Tibial artery (tissue), 4 donors: ENCODE results near the gene PKIB.

Source experiments
- DNase-seq, 2 donors: peaks; one replicate each; pipeline ENCODE4 v3.0.0-alpha.2; 2019
- H3K27ac ChIP-seq, 2 donors: fragments of 200-600 bp; sonication (generic) in 1 of 2; 1 replicate in 1 of 2; 2 replicates in 1 of 2; pipeline ENCODE4 v1.5.1; 2018 to 2019; ENCODE audit warnings: mild to moderate bottlenecking in 1 of 2
- H3K27me3 ChIP-seq, 2 donors: fragments of 200-600 bp; sonication (generic) in 1 of 2; one replicate each; pipeline versions ENCODE4 v1.5.1 to v1.6.0; 2016 to 2019
- H3K36me3 ChIP-seq, 3 donors: fragments of 200-600 bp; sonication (generic) in 2 of 3; one replicate each; pipeline ENCODE4 v1.5.1; 2016 to 2019; ENCODE audit warnings: mild to moderate bottlenecking in 2 of 3
- H3K4me1 ChIP-seq, 4 donors: fragments of 200-600 bp; sonication (generic) in 2 of 4; 1 replicate in 3 of 4; 2 replicates in 1 of 4; pipeline ENCODE4 v1.5.1; 2016 to 2019
- H3K4me3 ChIP-seq, 2 donors: fragments of 200-600 bp; sonication (generic) in 1 of 2; 1 replicate in 1 of 2; 2 replicates in 1 of 2; pipeline ENCODE4 v1.5.1; 2018 to 2019; ENCODE audit warnings: mild to moderate bottlenecking in 2 of 2
- H3K9me3 ChIP-seq, 3 donors: fragments of 200-600 bp; sonication (generic) in 1 of 3; one replicate each; pipeline ENCODE4 v1.5.1; 2016 to 2019
- intact Hi-C: fragments of 100-400 bp; cut with DNase I; formaldehyde crosslinking; loops from one replicate; pipeline ENCODE4 v1.15.0; 2023; ENCODE audit warnings: low total_unique reads
- TF ChIP-seq, protein P1 (sequence below), 2 experiments: fragments of 200-600 bp in 1 of 2; fragments of 450-650 bp in 1 of 2; IDR thresholded peaks; one replicate each; pipeline ENCODE4 v1.5.1; 2017 to 2019; ENCODE audit warnings: antibody characterized with exemption in 2 of 2, mild to moderate bottlenecking in 1 of 2, moderate library complexity in 1 of 2

PKIB gene

DNA sequence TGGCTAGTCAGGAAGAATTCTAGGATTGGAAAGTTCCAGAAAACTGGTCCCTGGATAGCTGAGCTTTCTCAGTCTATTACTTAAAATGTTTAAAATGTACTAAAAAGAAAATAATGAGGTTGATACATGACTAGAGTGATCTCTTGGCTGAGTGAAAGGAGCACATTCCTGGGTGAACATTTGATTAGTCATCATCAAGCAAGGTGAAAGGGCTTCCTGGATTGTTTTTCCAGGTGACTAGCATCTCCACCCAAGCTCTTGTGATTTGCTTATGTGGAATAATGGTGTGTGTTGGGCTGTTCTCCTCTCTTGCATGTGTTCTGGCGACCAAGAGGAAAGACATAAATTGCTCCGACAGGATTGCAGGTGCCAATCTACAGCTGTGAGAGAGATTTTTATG, 42.9 kb downstream of the PKIB start:
- no peaks in the 10 kb centered on the region for H3K9me3 ChIP-seq
- DNase-seq = no peak
- H3K27me3 ChIP-seq = no peaks in the 10 kb centered on the region
- no peaks in the 10 kb centered on the region for H3K36me3 ChIP-seq
- no peak overlapping the region for H3K27ac ChIP-seq
- TF ChIP-seq, protein P1, sequence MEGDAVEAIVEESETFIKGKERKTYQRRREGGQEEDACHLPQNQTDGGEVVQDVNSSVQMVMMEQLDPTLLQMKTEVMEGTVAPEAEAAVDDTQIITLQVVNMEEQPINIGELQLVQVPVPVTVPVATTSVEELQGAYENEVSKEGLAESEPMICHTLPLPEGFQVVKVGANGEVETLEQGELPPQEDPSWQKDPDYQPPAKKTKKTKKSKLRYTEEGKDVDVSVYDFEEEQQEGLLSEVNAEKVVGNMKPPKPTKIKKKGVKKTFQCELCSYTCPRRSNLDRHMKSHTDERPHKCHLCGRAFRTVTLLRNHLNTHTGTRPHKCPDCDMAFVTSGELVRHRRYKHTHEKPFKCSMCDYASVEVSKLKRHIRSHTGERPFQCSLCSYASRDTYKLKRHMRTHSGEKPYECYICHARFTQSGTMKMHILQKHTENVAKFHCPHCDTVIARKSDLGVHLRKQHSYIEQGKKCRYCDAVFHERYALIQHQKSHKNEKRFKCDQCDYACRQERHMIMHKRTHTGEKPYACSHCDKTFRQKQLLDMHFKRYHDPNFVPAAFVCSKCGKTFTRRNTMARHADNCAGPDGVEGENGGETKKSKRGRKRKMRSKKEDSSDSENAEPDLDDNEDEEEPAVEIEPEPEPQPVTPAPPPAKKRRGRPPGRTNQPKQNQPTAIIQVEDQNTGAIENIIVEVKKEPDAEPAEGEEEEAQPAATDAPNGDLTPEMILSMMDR (IDR thresholded peaks at IDR 0.05) = no peak
- intact Hi-C loops = no loop called here
- H3K4me1 ChIP-seq = no peaks in the 10 kb centered on the region
- no peak overlapping the region for H3K4me3 ChIP-seq

DNA sequence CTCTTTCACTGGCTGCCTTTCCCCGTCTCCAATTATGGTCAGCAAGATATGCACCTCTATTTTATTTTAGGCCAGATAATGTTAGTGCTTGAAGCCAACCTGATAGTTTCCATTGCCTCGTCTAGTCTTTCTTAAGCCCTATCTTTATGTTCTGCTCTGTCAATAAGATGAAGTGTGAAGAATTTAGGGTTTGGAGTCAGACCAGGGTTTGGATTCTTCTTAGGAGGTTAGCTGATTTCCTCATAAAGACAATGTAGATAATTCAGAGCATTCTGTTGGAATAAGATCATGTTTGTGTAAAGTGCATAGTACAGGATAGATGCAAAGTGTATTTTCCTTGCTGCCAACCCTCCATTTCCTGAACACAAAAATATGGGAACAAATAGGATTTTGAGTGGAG, 43.8 kb downstream of the PKIB start:
- intact Hi-C loops = no loop called here
- Histone ChIP-seq H3K27me3 (no peaks in the 10 kb centered on the region), H3K27ac (no peak overlapping the region), H3K4me3 (no peak overlapping the region), H3K4me1 (no peaks in the 10 kb centered on the region), H3K9me3 (no peaks in the 10 kb centered on the region), H3K36me3 (no peaks in the 10 kb centered on the region)
- TF ChIP-seq, protein P1 (IDR thresholded peaks at IDR 0.05) = no peak
- DNase-seq = no peak

DNA sequence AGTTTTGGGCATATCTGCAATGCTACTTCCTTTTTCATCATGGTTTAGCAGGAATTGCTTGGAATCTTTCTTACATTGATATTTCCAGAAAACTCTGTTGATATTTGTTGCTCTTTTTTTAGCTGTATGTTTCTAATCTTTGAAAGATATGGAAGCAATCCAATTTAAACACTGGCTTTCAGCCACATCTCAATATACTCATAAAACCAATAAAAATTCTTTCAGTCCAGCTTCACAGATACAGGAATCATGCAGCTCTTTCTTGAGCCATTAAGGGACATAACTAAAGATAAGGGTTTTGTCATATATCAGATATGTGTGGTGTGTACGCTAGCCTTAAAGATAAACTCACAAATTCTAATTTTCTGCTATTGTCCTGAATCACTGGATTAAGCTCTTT, 47.4 kb downstream of the PKIB start:
- no peaks in the 10 kb centered on the region for H3K9me3 ChIP-seq
- TF ChIP-seq, protein P1 (IDR thresholded peaks at IDR 0.05) = no peak
- intact Hi-C loops = no loop called here
- DNase-seq = no peak
- H3K4me3 ChIP-seq = no peak overlapping the region
- no peaks in the 10 kb centered on the region for H3K4me1 ChIP-seq
- no peaks in the 10 kb centered on the region for H3K27me3 ChIP-seq
- H3K27ac ChIP-seq = no peak overlapping the region
- H3K36me3 ChIP-seq = no peaks in the 10 kb centered on the region

DNA sequence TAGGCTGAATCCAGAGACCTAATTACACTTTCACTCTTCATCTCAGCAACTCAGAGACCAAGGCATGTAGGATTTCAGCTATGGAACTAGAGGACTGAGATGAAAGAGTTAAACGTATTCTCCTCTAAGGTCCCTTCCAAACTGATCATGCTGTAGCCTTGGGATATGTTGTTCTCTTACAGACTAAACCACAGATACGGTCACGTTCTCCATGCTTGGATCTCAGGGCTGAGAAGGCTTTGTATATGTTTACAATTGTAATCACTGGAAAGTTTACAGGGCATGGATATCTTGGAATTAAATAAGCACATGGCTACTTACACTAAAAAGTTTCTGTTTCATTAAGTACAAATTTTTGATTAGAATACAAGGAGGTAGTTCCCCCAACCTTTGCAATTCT, 50.1 kb downstream of the PKIB start:
- no peak overlapping the region for H3K4me3 ChIP-seq
- intact Hi-C loops = no loop called here

DNA sequence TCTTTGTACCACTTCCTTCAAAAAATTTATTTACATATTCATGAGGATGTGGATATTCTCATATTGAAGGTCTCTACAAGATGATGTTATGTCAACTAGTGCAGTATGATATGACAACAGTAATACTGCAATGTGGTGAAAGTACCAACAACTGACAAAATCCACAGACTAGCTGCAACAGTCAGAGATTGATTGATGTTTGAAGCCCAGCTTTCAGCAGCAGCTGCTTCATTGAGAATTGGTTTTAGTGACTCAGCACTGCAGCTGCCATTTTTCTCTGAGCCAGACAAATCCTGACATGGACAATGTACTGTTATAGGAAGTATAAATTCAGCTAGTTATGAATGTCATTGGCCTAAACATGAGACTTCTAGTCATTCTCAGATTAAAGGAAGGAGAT, 53.8 kb downstream of the PKIB start:
- Histone ChIP-seq H3K4me1 (no peaks in the 10 kb centered on the region), H3K27ac (no peak overlapping the region), H3K4me3 (no peak overlapping the region), H3K9me3 (no peaks in the 10 kb centered on the region), H3K27me3 (no peaks in the 10 kb centered on the region), H3K36me3 (no peaks in the 10 kb centered on the region)
- no peak for DNase-seq
- intact Hi-C loops = no loop called here
- TF ChIP-seq, protein P1 (IDR thresholded peaks at IDR 0.05) = no peak

More for the DNA sequence above, 50.1 kb downstream of the PKIB start:
- Histone ChIP-seq H3K4me1 (no peaks in the 10 kb centered on the region), H3K36me3 (no peaks in the 10 kb centered on the region), H3K27ac (no peak overlapping the region), H3K27me3 (no peaks in the 10 kb centered on the region), H3K9me3 (no peaks in the 10 kb centered on the region)
- DNase-seq = no peak
- TF ChIP-seq, protein P1 (IDR thresholded peaks at IDR 0.05) = no peak

DNA sequence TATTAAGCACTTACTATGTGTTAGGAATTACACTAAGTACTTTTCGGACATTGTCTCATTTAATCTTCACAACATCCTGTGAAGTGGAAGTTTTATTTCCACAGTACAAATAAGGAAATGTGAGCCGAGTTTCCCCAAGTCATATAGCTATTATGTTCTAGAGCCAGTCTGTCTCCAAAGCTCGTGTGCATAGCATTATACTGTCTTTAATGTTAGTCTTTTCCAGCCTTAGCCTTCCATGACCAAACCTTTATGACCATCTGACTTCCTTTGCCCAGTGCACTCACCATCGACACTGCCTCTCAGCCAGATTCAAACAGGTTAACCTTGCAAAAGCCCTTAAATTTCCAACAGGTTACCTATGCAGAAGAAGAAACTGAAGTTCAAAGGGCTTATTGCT, 55.7 kb downstream of the PKIB start:
- no peaks in the 10 kb centered on the region for H3K4me1 ChIP-seq
- no peaks in the 10 kb centered on the region for H3K9me3 ChIP-seq
- TF ChIP-seq, protein P1 (IDR thresholded peaks at IDR 0.05) = no peak
- H3K27ac ChIP-seq = no peak overlapping the region
- intact Hi-C loops = no loop called here
- no peak for DNase-seq
- H3K4me3 ChIP-seq = no peak overlapping the region
- H3K27me3 ChIP-seq = no peaks in the 10 kb centered on the region
- H3K36me3 ChIP-seq = no peaks in the 10 kb centered on the region
